ENCODE data around the gene LIPG. TPM values are rescaled to one million over a fixed set of nuclear protein-coding genes. Genes with fewer than 3 reads are reported as not detected.

The LIPG gene
- total RNA-seq, 1 donor from 2014 or later, result 10.2 TPM

DNA sequence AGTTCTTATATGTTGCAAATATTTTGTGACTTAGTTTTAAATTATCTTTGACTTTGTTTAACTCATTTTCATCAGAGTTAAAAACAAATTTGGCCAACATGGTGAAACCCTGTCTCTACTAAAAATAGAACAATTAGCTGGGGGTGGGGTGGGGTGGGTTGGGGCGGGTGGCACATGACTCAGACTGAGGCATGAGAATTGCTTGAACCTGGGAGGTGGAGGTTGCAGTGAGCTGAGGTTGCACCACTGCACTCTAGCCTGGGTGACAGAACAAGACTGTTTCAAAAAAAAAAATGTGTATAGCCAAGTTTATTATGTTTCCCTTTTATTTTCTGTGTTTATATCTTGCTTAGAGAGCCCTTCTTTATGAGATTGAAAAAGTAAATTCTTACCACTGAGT lies 14.2 kb upstream of the LIPG start:
- Mint-ChIP-seq H3K4me1 (ENCODE audit: low read depth, unreplicated experiment) (no peaks in the 10 kb centered on the region), H3K27ac (ENCODE audit: unreplicated experiment) (no peak overlapping the region), H3K36me3 (ENCODE audit: unreplicated experiment) (no peaks in the 10 kb centered on the region), H3K27me3 (ENCODE audit: unreplicated experiment) (no peaks in the 10 kb centered on the region), H3K4me3 (ENCODE audit: unreplicated experiment) (no peak overlapping the region), H3K9me3 (ENCODE audit: unreplicated experiment) (no peaks in the 10 kb centered on the region)
- TF ChIP-seq, protein P1, sequence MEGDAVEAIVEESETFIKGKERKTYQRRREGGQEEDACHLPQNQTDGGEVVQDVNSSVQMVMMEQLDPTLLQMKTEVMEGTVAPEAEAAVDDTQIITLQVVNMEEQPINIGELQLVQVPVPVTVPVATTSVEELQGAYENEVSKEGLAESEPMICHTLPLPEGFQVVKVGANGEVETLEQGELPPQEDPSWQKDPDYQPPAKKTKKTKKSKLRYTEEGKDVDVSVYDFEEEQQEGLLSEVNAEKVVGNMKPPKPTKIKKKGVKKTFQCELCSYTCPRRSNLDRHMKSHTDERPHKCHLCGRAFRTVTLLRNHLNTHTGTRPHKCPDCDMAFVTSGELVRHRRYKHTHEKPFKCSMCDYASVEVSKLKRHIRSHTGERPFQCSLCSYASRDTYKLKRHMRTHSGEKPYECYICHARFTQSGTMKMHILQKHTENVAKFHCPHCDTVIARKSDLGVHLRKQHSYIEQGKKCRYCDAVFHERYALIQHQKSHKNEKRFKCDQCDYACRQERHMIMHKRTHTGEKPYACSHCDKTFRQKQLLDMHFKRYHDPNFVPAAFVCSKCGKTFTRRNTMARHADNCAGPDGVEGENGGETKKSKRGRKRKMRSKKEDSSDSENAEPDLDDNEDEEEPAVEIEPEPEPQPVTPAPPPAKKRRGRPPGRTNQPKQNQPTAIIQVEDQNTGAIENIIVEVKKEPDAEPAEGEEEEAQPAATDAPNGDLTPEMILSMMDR (IDR thresholded peaks at IDR 0.05; ENCODE audit: partially characterized antibody, unreplicated experiment), result no peak
- no peak for DNase-seq

DNA sequence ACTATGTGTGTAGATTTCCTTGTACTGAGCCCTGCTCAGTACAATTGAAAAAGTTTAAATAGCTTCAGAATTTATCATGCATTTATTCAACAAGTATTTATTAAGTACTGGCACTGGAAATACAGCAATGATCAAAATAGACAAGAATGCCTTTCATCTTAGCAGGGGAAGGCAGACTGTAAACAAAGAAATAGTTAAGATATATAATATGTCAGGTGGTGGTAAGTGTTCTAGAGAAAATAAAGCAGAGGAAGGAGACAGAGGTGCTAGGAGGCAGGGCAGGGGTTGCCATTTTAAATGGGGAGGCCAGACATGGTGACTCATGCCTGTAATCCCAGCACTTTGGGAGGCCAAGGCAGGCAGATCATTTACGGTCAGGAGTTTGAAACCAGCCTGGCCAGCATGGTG lies 13.6 kb upstream of the LIPG start:
- no peak for DNase-seq
- H3K27me3 Mint-ChIP-seq (ENCODE audit: unreplicated experiment), result no peaks in the 10 kb centered on the region
- H3K36me3 Mint-ChIP-seq (ENCODE audit: unreplicated experiment), result no peaks in the 10 kb centered on the region
- H3K4me3 Mint-ChIP-seq (ENCODE audit: unreplicated experiment), result no peak overlapping the region
- TF ChIP-seq, protein P1 (IDR thresholded peaks at IDR 0.05; ENCODE audit: partially characterized antibody, unreplicated experiment), result no peak
- no peak overlapping the region for H3K27ac Mint-ChIP-seq (ENCODE audit: unreplicated experiment)
- no peaks in the 10 kb centered on the region for H3K9me3 Mint-ChIP-seq (ENCODE audit: unreplicated experiment)
- no peaks in the 10 kb centered on the region for H3K4me1 Mint-ChIP-seq (ENCODE audit: low read depth, unreplicated experiment)

DNA sequence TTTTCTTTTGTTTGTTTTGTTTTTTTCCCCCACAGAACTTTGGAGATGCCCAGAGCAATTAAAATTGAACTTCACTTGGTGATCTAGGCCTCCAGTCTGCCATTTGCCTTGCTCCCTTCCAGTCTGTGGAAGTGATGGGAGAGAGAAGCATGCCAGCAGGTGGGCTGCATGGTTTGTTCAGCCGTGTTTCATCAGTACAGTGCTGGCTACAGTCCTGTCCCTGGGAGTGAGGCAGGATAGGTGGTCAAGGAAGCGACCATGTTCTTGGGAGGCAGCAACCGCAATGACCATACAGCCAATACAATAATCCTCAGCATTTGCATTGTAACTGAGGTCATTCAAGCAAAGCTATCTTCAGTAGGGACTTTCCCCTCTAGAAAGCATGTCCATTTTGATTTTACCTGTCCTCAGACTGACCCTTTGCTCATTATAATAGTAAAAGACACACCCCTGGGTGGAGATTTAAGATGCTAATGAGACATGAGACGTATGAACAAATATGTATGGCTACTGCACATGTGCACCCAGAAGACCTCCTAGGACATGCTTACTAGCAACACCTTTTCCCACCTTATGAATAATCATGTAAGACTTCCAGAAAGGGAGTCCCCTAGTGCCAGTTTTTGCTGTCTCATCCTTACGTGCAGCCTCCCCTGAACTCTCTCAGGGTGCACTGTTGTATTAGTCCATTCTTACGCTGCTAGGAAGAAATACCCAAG lies 11.1 kb upstream of the LIPG start:
- no peaks in the 10 kb centered on the region for H3K27me3 Mint-ChIP-seq (ENCODE audit: unreplicated experiment)
- H3K9me3 Mint-ChIP-seq (ENCODE audit: unreplicated experiment), result no peaks in the 10 kb centered on the region
- H3K4me3 Mint-ChIP-seq (ENCODE audit: unreplicated experiment), result no peak overlapping the region
- H3K4me1 Mint-ChIP-seq (ENCODE audit: low read depth, unreplicated experiment), result no peaks in the 10 kb centered on the region
- no peak for DNase-seq
- no peak overlapping the region for H3K27ac Mint-ChIP-seq (ENCODE audit: unreplicated experiment)
- H3K36me3 Mint-ChIP-seq (ENCODE audit: unreplicated experiment), result no peaks in the 10 kb centered on the region
- TF ChIP-seq, protein P1 (IDR thresholded peaks at IDR 0.05; ENCODE audit: partially characterized antibody, unreplicated experiment), result no peak

DNA sequence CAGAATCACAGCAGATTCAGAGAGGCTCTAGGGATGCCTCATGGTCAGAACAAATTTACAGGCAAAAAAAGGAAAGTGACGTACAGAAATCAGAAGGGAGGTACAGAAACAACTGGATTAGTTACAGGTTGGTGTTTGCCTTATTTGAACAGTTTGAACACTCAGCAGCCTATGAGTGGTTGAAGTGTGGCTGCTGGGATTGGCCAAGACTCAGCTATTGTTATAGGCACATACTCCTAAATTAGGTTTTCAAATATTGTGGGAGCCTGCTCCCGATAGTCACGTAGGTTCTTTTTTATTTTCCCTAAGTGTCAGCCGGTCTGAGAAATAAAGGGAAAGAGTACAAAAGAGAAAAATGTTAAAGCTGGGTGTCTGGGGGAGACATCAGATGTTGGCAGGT lies 8.9 kb upstream of the LIPG start:
- H3K4me1 Mint-ChIP-seq (ENCODE audit: low read depth, unreplicated experiment), result no peaks in the 10 kb centered on the region
- no peaks in the 10 kb centered on the region for H3K36me3 Mint-ChIP-seq (ENCODE audit: unreplicated experiment)
- no peaks in the 10 kb centered on the region for H3K27me3 Mint-ChIP-seq (ENCODE audit: unreplicated experiment)
- DNase-seq, result no peak
- no peak overlapping the region for H3K27ac Mint-ChIP-seq (ENCODE audit: unreplicated experiment)
- no peak overlapping the region for H3K4me3 Mint-ChIP-seq (ENCODE audit: unreplicated experiment)
- no peaks in the 10 kb centered on the region for H3K9me3 Mint-ChIP-seq (ENCODE audit: unreplicated experiment)
- TF ChIP-seq, protein P1 (IDR thresholded peaks at IDR 0.05; ENCODE audit: partially characterized antibody, unreplicated experiment), result no peak

DNA sequence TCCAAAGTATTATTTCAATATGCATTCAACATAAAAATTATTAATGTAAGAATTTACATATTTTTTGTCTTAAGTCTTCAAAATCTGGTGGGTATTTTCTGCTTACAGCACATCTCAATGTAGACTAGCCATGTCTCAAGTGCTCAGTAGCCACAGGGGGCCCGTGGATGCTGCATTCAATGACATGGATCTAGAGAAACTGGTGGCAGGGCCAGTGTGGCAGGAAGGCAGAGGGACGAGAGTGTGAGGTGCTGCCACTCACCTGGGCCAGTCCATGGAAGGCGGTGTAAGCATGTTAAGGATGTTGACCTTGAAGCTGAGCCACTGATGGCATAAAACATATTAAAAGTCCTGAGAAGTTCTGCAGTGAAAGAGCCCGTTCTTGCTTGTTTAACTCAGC lies 6.2 kb upstream of the LIPG start:
- Mint-ChIP-seq H3K27ac (ENCODE audit: unreplicated experiment) (no peak overlapping the region), H3K4me1 (ENCODE audit: low read depth, unreplicated experiment) (no peaks in the 10 kb centered on the region), H3K36me3 (ENCODE audit: unreplicated experiment) (no peaks in the 10 kb centered on the region), H3K4me3 (ENCODE audit: unreplicated experiment) (no peak overlapping the region), H3K9me3 (ENCODE audit: unreplicated experiment) (no peaks in the 10 kb centered on the region), H3K27me3 (ENCODE audit: unreplicated experiment) (no peaks in the 10 kb centered on the region)
- TF ChIP-seq, protein P1 (IDR thresholded peaks at IDR 0.05; ENCODE audit: partially characterized antibody, unreplicated experiment), result no peak
- no peak for DNase-seq

All from glutamatergic neuron (in vitro differentiated cells).